C4-2B (cell line): ENCODE results near the gene SLC2A4RG.

Experiments used
- H3K27ac ChIP-seq: fragments of 450-650 bp; 2 replicates; pipeline ENCODE4 v1.5.1; 2017
- CTCF ChIP-seq: fragments of 450-650 bp; conservative IDR thresholded peaks from 2 replicates; pipeline ENCODE4 v1.5.1; 2017; ENCODE audit warnings: mild to moderate bottlenecking
- ZFX ChIP-seq: fragments of 450-650 bp; IDR thresholded peaks from 2 replicates; pipeline ENCODE4 v1.6.1; 2017

Gene SLC2A4RG

GRCh38 chr20:63751471-63752271 is 12.1 kb downstream of the SLC2A4RG start:
- H3K27ac ChIP-seq = no peak overlapping the region
- TF ChIP-seq CTCF (no peak), ZFX (no peak)

- TF ChIP-seq ZFX = no peak
- TF ChIP-seq CTCF = no peak
- no peak overlapping the region for H3K27ac ChIP-seq
Measured at GRCh38 chr20:63752411-63753101, 13.0 kb downstream of the SLC2A4RG start.

DNA sequence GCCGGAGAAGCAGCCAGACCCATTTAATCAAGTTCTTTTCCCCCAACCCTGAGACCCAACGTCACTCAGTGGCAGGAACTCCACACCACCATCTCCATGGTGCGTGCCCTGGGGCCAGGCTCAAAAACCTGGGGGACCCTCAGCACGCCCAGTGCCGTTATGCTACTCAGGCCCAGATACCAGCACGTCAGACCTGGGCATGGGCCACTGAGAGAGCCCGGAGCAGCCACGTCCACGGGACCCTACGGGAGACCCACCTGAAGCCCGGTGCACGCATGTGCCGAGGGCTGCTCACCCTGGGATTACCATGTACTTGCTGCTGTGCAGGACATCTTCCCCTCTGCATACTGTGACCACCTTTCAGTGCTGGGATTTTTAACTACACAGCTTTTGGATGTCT is 13.8 kb downstream of the SLC2A4RG start:
- TF ChIP-seq ZFX (no peak), CTCF (no peak)
- no peak overlapping the region for H3K27ac ChIP-seq

DNA sequence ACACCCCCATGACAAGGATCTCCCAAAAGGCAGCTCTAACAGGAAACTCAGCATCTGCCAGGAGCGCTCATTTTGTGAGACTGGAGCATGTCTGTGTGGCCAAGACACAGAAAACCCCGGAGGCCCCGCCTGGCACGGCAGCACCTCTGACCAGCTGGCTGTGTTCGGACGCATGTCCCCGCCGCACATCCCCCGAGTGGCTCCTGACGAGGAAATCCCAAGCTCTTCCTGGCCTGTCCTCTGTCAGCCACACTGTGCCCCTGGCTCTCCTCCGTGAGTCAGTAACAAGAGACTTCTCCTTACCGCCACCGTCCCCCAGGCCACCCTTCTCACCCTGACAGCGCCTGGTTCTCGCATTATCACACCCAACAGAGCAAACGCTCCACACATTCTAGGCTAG is 14.4 kb downstream of the SLC2A4RG start:
- TF ChIP-seq CTCF = no peak
- TF ChIP-seq ZFX = no peak
- no peak overlapping the region for H3K27ac ChIP-seq

DNA sequence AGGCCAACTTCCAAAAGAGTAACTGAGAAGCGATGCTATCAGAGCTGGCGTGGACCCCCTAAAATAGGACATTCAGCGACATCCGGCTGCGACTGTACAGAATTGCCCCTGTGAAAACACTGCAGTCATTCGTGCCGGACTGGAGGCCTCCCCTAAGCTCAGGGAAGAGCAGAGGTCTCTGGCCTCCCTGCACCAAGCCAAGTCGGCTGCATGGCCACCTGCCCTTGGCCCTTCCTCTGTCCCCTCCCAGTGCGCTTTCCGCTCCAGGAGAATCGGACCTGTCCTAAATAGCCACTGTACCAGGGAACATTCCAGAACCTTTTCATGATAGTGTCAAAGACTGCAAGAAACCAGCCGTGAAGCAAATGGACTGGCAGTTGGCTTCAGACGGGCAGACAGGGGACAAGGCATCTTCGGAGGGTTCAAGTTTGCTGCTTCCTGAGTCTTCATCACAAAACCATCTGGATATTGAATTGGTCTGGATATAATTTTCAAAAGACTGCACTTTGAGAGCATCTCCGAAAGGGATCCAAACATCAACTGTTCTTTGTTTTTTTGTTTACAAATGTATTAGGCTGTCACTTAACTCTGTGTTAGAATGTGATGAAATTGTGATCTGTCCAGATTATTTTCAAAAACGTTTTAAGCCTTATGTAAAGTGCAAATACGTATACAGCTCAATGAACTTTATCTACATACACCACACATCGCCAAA is 16.5 kb downstream of the SLC2A4RG start:
- TF ChIP-seq ZFX (no peak), CTCF (no peak)
- no peak overlapping the region for H3K27ac ChIP-seq

DNA sequence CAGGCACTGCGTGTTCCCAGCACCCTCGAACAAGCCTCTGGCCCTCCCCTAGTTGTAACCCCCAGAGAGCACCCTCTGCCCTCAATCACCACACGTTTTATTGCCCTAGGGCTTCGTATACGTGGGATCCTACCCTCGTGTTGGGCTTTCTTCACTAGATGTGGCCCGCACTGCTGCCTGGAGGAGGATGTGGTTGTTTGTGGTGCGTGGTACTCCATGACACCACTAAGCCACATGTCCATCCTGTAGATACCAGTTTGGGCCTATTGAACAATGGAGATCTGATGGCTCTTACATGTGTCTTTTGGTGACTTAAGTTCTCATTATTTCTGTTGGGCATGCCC is 17.0 kb downstream of the SLC2A4RG start:
- no peak overlapping the region for H3K27ac ChIP-seq
- TF ChIP-seq ZFX = no peak
- no peak for TF ChIP-seq CTCF

DNA sequence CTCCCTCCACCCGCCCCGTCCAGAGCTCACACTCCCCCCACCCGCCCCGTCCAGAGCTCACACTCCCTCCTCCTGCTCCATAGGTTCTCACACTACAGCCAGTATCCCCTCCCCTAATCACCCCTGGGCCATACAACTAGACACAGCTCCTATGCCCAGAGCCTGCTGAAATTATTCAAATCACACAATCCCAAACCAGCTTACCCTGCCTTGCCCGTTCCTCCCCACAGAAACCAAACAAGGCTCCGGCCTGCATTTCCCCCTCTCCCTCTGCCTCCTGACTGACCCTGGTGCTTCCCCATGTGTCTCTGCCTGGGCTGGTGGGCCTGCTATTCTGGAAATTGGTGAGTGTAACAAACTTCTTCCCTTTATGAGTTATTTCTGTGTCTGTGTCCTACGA is 18.6 kb downstream of the SLC2A4RG start:
- no peak overlapping the region for H3K27ac ChIP-seq
- TF ChIP-seq CTCF (no peak), ZFX (no peak)
